ENCODE measurements around the gene SPTBN4. TPM values are rescaled to one million over a fixed set of nuclear protein-coding genes. Genes with fewer than 3 reads are reported as not detected.
"Not testable (repeated sequence)": the region's sequence is repeated elsewhere in the genome, so short reads cannot be mapped to it uniquely, and the experiment has no call there.

SPTBN4 gene
- total and polyA plus RNA-seq, 2 donors (not counting 1 experiment from before 2014, with no cell fraction given), result 1.3 to 6.6 TPM

- Histone ChIP-seq H4K20me1 (ENCODE audit: control insufficient read depth, extremely low read depth, insufficient read depth, low read length) (no peaks in the 10 kb centered on the region), H3K9ac (ENCODE audit: insufficient read depth, low read length) (no peak overlapping the region), H3K27ac (ENCODE audit: insufficient read depth, low read length) (no peak overlapping the region), H3K4me1 (ENCODE audit: control insufficient read depth, extremely low read depth, insufficient read depth, low read length) (no peaks in the 10 kb centered on the region), H3K36me3 (ENCODE audit: control insufficient read depth, insufficient read depth, low read length) (no peaks in the 10 kb centered on the region), H3K79me2 (ENCODE audit: control insufficient read depth, insufficient read depth, low read length) (no peaks in the 10 kb centered on the region), H3K4me2 (ENCODE audit: extremely low read depth, insufficient read depth, low read length) (no peak overlapping the region), H3K27me3 (ENCODE audit: control insufficient read depth, insufficient read depth, low read length) (no peaks in the 10 kb centered on the region), H3K9me3 (ENCODE audit: control insufficient read depth, insufficient read depth, low read depth, low read length) (no peaks in the 10 kb centered on the region), H3K4me3 (replicated peaks in 1 of 4; ENCODE audit: control extremely low read depth in 1 of 4, insufficient read depth in 1 of 4, low read depth in 3 of 4, low read length in 4 of 4) (no peak overlapping the region), H2AFZ (ENCODE audit: low read length) (no peak overlapping the region)
- DNase-seq (ENCODE audit: low read depth in 2 of 2), result peak in 1 of 2 donors; percentile 42
- TF ChIP-seq CTCF (conservative IDR thresholded peaks at IDR 0.05 in 1 of 2, IDR thresholded peaks at IDR 0.05 in 1 of 2; ENCODE audit: low read depth in 1 of 2, low read length in 2 of 2) (peak; percentile 30 to 54), EZH2 (IDR thresholded peaks at IDR 0.05; ENCODE audit: low read length, missing control alignments) (no peak)
Measured at GRCh38 chr19:40521276-40521675, 54.5 kb downstream of the SPTBN4 start.

GRCh38 chr19:40521900-40522299, 55.1 kb downstream of the SPTBN4 start:
- not testable (repeated sequence) for H4K20me1 ChIP-seq (ENCODE audit: control insufficient read depth, extremely low read depth, insufficient read depth, low read length); H3K4me3 ChIP-seq (replicated peaks in 1 of 4; ENCODE audit: control extremely low read depth in 1 of 4, insufficient read depth in 1 of 4, low read depth in 3 of 4, low read length in 4 of 4); H3K79me2 ChIP-seq (ENCODE audit: control insufficient read depth, insufficient read depth, low read length); H3K9ac ChIP-seq (ENCODE audit: insufficient read depth, low read length); H3K4me1 ChIP-seq (ENCODE audit: control insufficient read depth, extremely low read depth, insufficient read depth, low read length); H3K27me3 ChIP-seq (ENCODE audit: control insufficient read depth, insufficient read depth, low read length); H3K4me2 ChIP-seq (ENCODE audit: extremely low read depth, insufficient read depth, low read length); DNase-seq (ENCODE audit: low read depth in 2 of 2); H3K36me3 ChIP-seq (ENCODE audit: control insufficient read depth, insufficient read depth, low read length); H2AFZ ChIP-seq (ENCODE audit: low read length); H3K9me3 ChIP-seq (ENCODE audit: control insufficient read depth, insufficient read depth, low read depth, low read length); H3K27ac ChIP-seq (ENCODE audit: insufficient read depth, low read length)

GRCh38 chr19:40523322-40524047, 56.7 kb downstream of the SPTBN4 start:
- no peak overlapping the region for H3K27ac ChIP-seq (ENCODE audit: insufficient read depth, low read length)
- H3K4me2 ChIP-seq (ENCODE audit: extremely low read depth, insufficient read depth, low read length), result no peak overlapping the region
- no peaks in the 10 kb centered on the region for H3K36me3 ChIP-seq (ENCODE audit: control insufficient read depth, insufficient read depth, low read length)
- H3K79me2 ChIP-seq (ENCODE audit: control insufficient read depth, insufficient read depth, low read length), result no peaks in the 10 kb centered on the region
- H3K27me3 ChIP-seq (ENCODE audit: control insufficient read depth, insufficient read depth, low read length), result no peaks in the 10 kb centered on the region
- H3K9ac ChIP-seq (ENCODE audit: insufficient read depth, low read length), result no peak overlapping the region
- TF ChIP-seq EZH2 (IDR thresholded peaks at IDR 0.05; ENCODE audit: low read length, missing control alignments), result no peak
- peak; percentile 65 to 67 for TF ChIP-seq CTCF (conservative IDR thresholded peaks at IDR 0.05 in 1 of 2, IDR thresholded peaks at IDR 0.05 in 1 of 2; ENCODE audit: low read depth in 1 of 2, low read length in 2 of 2)
- no peaks in the 10 kb centered on the region for H3K4me1 ChIP-seq (ENCODE audit: control insufficient read depth, extremely low read depth, insufficient read depth, low read length)
- DNase-seq (ENCODE audit: low read depth in 2 of 2), result peak; percentile 37
- no peaks in the 10 kb centered on the region for H3K9me3 ChIP-seq (ENCODE audit: control insufficient read depth, insufficient read depth, low read depth, low read length)
- no peak overlapping the region for H3K4me3 ChIP-seq (replicated peaks in 1 of 4; ENCODE audit: control extremely low read depth in 1 of 4, insufficient read depth in 1 of 4, low read depth in 3 of 4, low read length in 4 of 4)
- H4K20me1 ChIP-seq (ENCODE audit: control insufficient read depth, extremely low read depth, insufficient read depth, low read length), result no peaks in the 10 kb centered on the region
- no peak overlapping the region for H2AFZ ChIP-seq (ENCODE audit: low read length)

All from fibroblast of lung (primary cell).